Measurements from ENCODE around the gene RPRD1A. TPM values are rescaled to one million over a fixed set of nuclear protein-coding genes. Genes with fewer than 3 reads are reported as not detected.
A peak's percentile ranks its signal among the peaks of the same experiment; 100 is the strongest.

The RPRD1A gene
- total RNA-seq, 1 experiment from 2014 or later, result 80.7 TPM

- intact Hi-C loops (cut with micrococcal nuclease), result loop anchor here (5.0 kb wide), 1 partner anchor 585 kb away; no protein-coding TSS in a partner anchor
- TF ChIP-seq JUND (IDR thresholded peaks at IDR 0.05), result no peak
- peak; percentile 90 for TF ChIP-seq POLR2AphosphoS5 (IDR thresholded peaks at IDR 0.05; ENCODE audit: low read depth, low read length)
- TF ChIP-seq SRF (IDR thresholded peaks at IDR 0.05; ENCODE audit: low read depth), result peak; percentile 85
- peak; percentile 63 for TF ChIP-seq POLR2A (IDR thresholded peaks at IDR 0.05; ENCODE audit: borderline replicate concordance, extremely low read depth, insufficient read depth, insufficient read length)
- no peak for TF ChIP-seq ATF3 (IDR thresholded peaks at IDR 0.05)
- TF ChIP-seq EGR1 (IDR thresholded peaks at IDR 0.05; ENCODE audit: low read depth), result peak; percentile 68
- TF ChIP-seq YY1 (IDR thresholded peaks at IDR 0.05; ENCODE audit: extremely low read depth, insufficient replicate concordance, low read depth, low read length), result peak; percentile 78
- TF ChIP-seq REST (IDR thresholded peaks at IDR 0.05; ENCODE audit: low read depth), result no peak
- TF ChIP-seq SIN3A (IDR thresholded peaks at IDR 0.05; ENCODE audit: low read depth), result peak; percentile 62
- no peak for TF ChIP-seq ZNF274 (IDR thresholded peaks at IDR 0.05; ENCODE audit: low read depth, low read length)
- peak; percentile 81 for TF ChIP-seq ZFX (IDR thresholded peaks at IDR 0.05)
- TF ChIP-seq MAX (IDR thresholded peaks at IDR 0.05), result peak; percentile 88
- no peak for TF ChIP-seq EZH2phosphoT487 (IDR thresholded peaks at IDR 0.05; ENCODE audit: borderline replicate concordance)
- TF ChIP-seq ELF1 (IDR thresholded peaks at IDR 0.05; ENCODE audit: borderline replicate concordance, low read depth), result peak; percentile 53
- TF ChIP-seq CTCF (IDR thresholded peaks at IDR 0.05 in 2 of 3, conservative IDR thresholded peaks at IDR 0.05 in 1 of 3; ENCODE audit: borderline replicate concordance in 1 of 3, insufficient read depth in 1 of 3, low read depth in 2 of 3, low read length in 2 of 3), result no peak
- TF ChIP-seq RAD21 (IDR thresholded peaks at IDR 0.05; ENCODE audit: low read depth), result no peak
- TF ChIP-seq CBX3 (IDR thresholded peaks at IDR 0.05; ENCODE audit: low read depth), result peak; percentile 98
- no peak for TF ChIP-seq FOSL1 (IDR thresholded peaks at IDR 0.05; ENCODE audit: low read depth)
- TF ChIP-seq CEBPB (IDR thresholded peaks at IDR 0.05; ENCODE audit: low read depth), result no peak
- TF ChIP-seq TCF7L2 (IDR thresholded peaks at IDR 0.05; ENCODE audit: borderline replicate concordance, extremely low read depth, insufficient read depth, insufficient read length), result peak; percentile 39
Observed at GRCh38 chr18:35972197-35973000, 95.0 kb downstream of the RPRD1A start, which contains the start of gene RMP24. Gene RMP24, plus strand, starts transcription at chr18:35972679.

More at GRCh38 chr18:35972197-35973000, 95.0 kb downstream of the RPRD1A start, which contains the start of gene RMP24:
- H3K36me3 ChIP-seq (ENCODE audit: control insufficient read depth in 1 of 2, insufficient read depth in 2 of 2, low read length in 2 of 2), result peaks cover 14 to 15% of the 10 kb centered on the region in 2 experiments
- peaks cover 30% of the 10 kb centered on the region for H3K79me2 ChIP-seq (ENCODE audit: insufficient read depth, low read length)
- H3K27me3 ChIP-seq (ENCODE audit: insufficient read depth, low read length), result no peaks in the 10 kb centered on the region
- ChIA-PET POLR2A (interaction anchor here (0.6 to 0.8 kb wide), 6 partner anchors 22 to 306 kb away, joined by 3 to 5 read pairs (median 3); no protein-coding TSS in a partner anchor), CTCF (interaction anchor here (0.6 to 1.4 kb wide), 3 partner anchors 22 to 1113 kb away, joined by 3 to 4 read pairs (median 3); no protein-coding TSS in a partner anchor), RAD21 (ENCODE audit: low non-redundant PET in 1 of 2, low total read pairs in 2 of 2, uncharacterized antibody in 2 of 2, unreplicated experiment in 2 of 2) (interaction anchor here in 1 of 2 experiments (0.6 to 0.7 kb wide), 3 partner anchors 34 to 390 kb away, joined by 3 to 6 read pairs (median 4); no protein-coding TSS in a partner anchor)
- H2AFZ ChIP-seq (ENCODE audit: low read depth, low read length, poor library complexity, severe bottlenecking), result peak within 1 kb of the TSS; percentile 95
- no peaks in the 10 kb centered on the region for H3K9me2 ChIP-seq (ENCODE audit: insufficient read depth)
- no TSS peak for BruUV-seq (replicated peaks)
- peak; percentile 94 for DNase-seq (ENCODE audit: low read depth, low spot score)
- H3K9me3 ChIP-seq (ENCODE audit: control insufficient read depth in 1 of 2, insufficient read depth in 1 of 2, low read depth in 1 of 2, low read length in 2 of 2), result no peaks in the 10 kb centered on the region
- H4K20me1 ChIP-seq (ENCODE audit: insufficient read depth), result no peaks in the 10 kb centered on the region
- ATAC-seq, result peak; percentile 94
- peak within 1 kb of the TSS; percentile 90 for H3K4me2 ChIP-seq (ENCODE audit: low read length)
- peaks cover 0 to 18% of the 10 kb centered on the region in 2 experiments; a peak in 2 of 4 replicates for H3K4me1 ChIP-seq (ENCODE audit: control insufficient read depth in 1 of 2, insufficient read depth in 2 of 2, low read length in 2 of 2)
- peak within 1 kb of the TSS; percentile 77 for H3K9ac ChIP-seq (ENCODE audit: low read length)
- H3K4me3 ChIP-seq (replicated peaks in 1 of 2; ENCODE audit: low read depth in 1 of 2, low read length in 2 of 2), result peak within 1 kb of the TSS; percentile 83 to 89
- H3K27ac ChIP-seq (ENCODE audit: low read depth, low read length), result peak within 1 kb of the TSS; percentile 76

Measured in HCT116 (cell line).